ENCODE measurements around the gene DDR1. TPM values are rescaled to one million over a fixed set of nuclear protein-coding genes. Genes with fewer than 3 reads are reported as not detected.

The DDR1 gene
- total RNA-seq, 1 experiment from 2014 or later = 115 TPM

- Mint-ChIP-seq H3K27me3 (ENCODE audit: insufficient read depth, unreplicated experiment) (no peaks in the 10 kb centered on the region), H3K4me3 (ENCODE audit: unreplicated experiment) (no peak overlapping the region), H3K27ac (ENCODE audit: unreplicated experiment) (no peak overlapping the region), H3K4me1 (ENCODE audit: low read depth, unreplicated experiment) (peaks cover 23% of the 10 kb centered on the region), H3K36me3 (ENCODE audit: insufficient read depth, unreplicated experiment) (peaks cover 6% of the 10 kb centered on the region), H3K9me3 (ENCODE audit: unreplicated experiment) (no peaks in the 10 kb centered on the region)
- no TSS peak for BruUV-seq (replicated peaks)
- H3K4me1 ChIP-seq = peaks cover 19% of the 10 kb centered on the region
- no peak for DNase-seq
- intact Hi-C loops (cut with micrococcal nuclease; ENCODE audit: unreplicated experiment) = no loop called here
- ChIA-PET POLR2A (no interaction called here), CTCF (interaction anchor here (1.3 kb wide), 1 partner anchor 48 kb away, joined by 3 read pairs; no protein-coding TSS in a partner anchor)
- H3K4me3 ChIP-seq (ENCODE audit: low read depth, low read length) = no peak overlapping the region
- no peaks in the 10 kb centered on the region for H3K27me3 ChIP-seq (replicated peaks; ENCODE audit: control insufficient read depth, insufficient read depth, low read length)
- H3K9me3 ChIP-seq = no peaks in the 10 kb centered on the region
- no peaks in the 10 kb centered on the region for H3K36me3 ChIP-seq (ENCODE audit: control insufficient read depth, insufficient read depth, low read length)
- no peak for TF ChIP-seq CTCF (IDR thresholded peaks at IDR 0.05; ENCODE audit: insufficient read depth in 1 of 2, low read depth in 1 of 2, low read length in 1 of 2, severe bottlenecking in 1 of 2, unreplicated experiment in 1 of 2)
Measured at GRCh38 chr6:30879684-30880427, 4.5 kb upstream of the DDR1 start.

- Mint-ChIP-seq H3K4me1 (ENCODE audit: low read depth, unreplicated experiment) (peaks cover 31% of the 10 kb centered on the region), H3K27me3 (ENCODE audit: insufficient read depth, unreplicated experiment) (no peaks in the 10 kb centered on the region), H3K27ac (ENCODE audit: unreplicated experiment) (peak overlapping the region; percentile 70), H3K4me3 (ENCODE audit: unreplicated experiment) (no peak overlapping the region), H3K36me3 (ENCODE audit: insufficient read depth, unreplicated experiment) (peaks cover 6% of the 10 kb centered on the region), H3K9me3 (ENCODE audit: unreplicated experiment) (no peaks in the 10 kb centered on the region)
- intact Hi-C loops (cut with micrococcal nuclease; ENCODE audit: unreplicated experiment) = no loop called here
- no peak for DNase-seq
- H3K4me3 ChIP-seq (ENCODE audit: low read depth, low read length) = no peak overlapping the region
- BruUV-seq (replicated peaks) = no TSS peak
- no peaks in the 10 kb centered on the region for H3K27me3 ChIP-seq (replicated peaks; ENCODE audit: control insufficient read depth, insufficient read depth, low read length)
- H3K9me3 ChIP-seq = no peaks in the 10 kb centered on the region
- H3K36me3 ChIP-seq (ENCODE audit: control insufficient read depth, insufficient read depth, low read length) = no peaks in the 10 kb centered on the region
- POLR2A ChIA-PET = no interaction called here
- no peak for TF ChIP-seq CTCF (IDR thresholded peaks at IDR 0.05; ENCODE audit: insufficient read depth in 1 of 2, low read depth in 1 of 2, low read length in 1 of 2, severe bottlenecking in 1 of 2, unreplicated experiment in 1 of 2)
- CTCF ChIA-PET = no interaction called here
- peaks cover 28% of the 10 kb centered on the region for H3K4me1 ChIP-seq
Measured at GRCh38 chr6:30880698-30881252, 3.5 kb upstream of the DDR1 start.

- no peaks in the 10 kb centered on the region for H3K9me3 Mint-ChIP-seq (ENCODE audit: unreplicated experiment)
- no peak for TF ChIP-seq CTCF (IDR thresholded peaks at IDR 0.05; ENCODE audit: insufficient read depth in 1 of 2, low read depth in 1 of 2, low read length in 1 of 2, severe bottlenecking in 1 of 2, unreplicated experiment in 1 of 2)
- POLR2A ChIA-PET = interaction anchor here (1.3 to 1.4 kb wide), 2 partner anchors 32 to 45 kb away, joined by 3 to 8 read pairs; partner anchors contain the start of gene VARS2
- H3K27ac Mint-ChIP-seq (ENCODE audit: unreplicated experiment) = peak overlapping the region; percentile 82
- no peaks in the 10 kb centered on the region for H3K27me3 ChIP-seq (replicated peaks; ENCODE audit: control insufficient read depth, insufficient read depth, low read length)
- no TSS peak for BruUV-seq (replicated peaks)
- CTCF ChIA-PET = interaction anchor here (0.7 to 3.2 kb wide), 11 partner anchors 18 to 206 kb away, joined by 3 to 21 read pairs (median 8); partner anchors contain the start of genes GTF2H4 and VARS2
- H3K36me3 ChIP-seq (ENCODE audit: control insufficient read depth, insufficient read depth, low read length) = no peaks in the 10 kb centered on the region
- peaks cover 37% of the 10 kb centered on the region for H3K4me1 ChIP-seq
- peaks cover 39% of the 10 kb centered on the region for H3K4me1 Mint-ChIP-seq (ENCODE audit: low read depth, unreplicated experiment)
- no peaks in the 10 kb centered on the region for H3K27me3 Mint-ChIP-seq (ENCODE audit: insufficient read depth, unreplicated experiment)
- peak overlapping the region; percentile 83 for H3K4me3 Mint-ChIP-seq (ENCODE audit: unreplicated experiment)
- H3K9me3 ChIP-seq = no peaks in the 10 kb centered on the region
- intact Hi-C loops (cut with micrococcal nuclease; ENCODE audit: unreplicated experiment) = loop anchor here (2.0 kb wide), 1 partner anchor 27 kb away; the partner anchor contains the start of gene GTF2H4
- DNase-seq = no peak
- peaks cover 6% of the 10 kb centered on the region for H3K36me3 Mint-ChIP-seq (ENCODE audit: insufficient read depth, unreplicated experiment)
- no peak overlapping the region for H3K4me3 ChIP-seq (ENCODE audit: low read depth, low read length)
Measured at GRCh38 chr6:30881392-30882203, 2.7 kb upstream of the DDR1 start.

Measured in Caco-2 (cell line).